Measurements from ENCODE around the gene CWF19L1.
"Not testable (repeated sequence)": the region's sequence is repeated elsewhere in the genome, so short reads cannot be mapped to it uniquely, and the experiment has no call there.

- TF ChIP-seq, protein P1, sequence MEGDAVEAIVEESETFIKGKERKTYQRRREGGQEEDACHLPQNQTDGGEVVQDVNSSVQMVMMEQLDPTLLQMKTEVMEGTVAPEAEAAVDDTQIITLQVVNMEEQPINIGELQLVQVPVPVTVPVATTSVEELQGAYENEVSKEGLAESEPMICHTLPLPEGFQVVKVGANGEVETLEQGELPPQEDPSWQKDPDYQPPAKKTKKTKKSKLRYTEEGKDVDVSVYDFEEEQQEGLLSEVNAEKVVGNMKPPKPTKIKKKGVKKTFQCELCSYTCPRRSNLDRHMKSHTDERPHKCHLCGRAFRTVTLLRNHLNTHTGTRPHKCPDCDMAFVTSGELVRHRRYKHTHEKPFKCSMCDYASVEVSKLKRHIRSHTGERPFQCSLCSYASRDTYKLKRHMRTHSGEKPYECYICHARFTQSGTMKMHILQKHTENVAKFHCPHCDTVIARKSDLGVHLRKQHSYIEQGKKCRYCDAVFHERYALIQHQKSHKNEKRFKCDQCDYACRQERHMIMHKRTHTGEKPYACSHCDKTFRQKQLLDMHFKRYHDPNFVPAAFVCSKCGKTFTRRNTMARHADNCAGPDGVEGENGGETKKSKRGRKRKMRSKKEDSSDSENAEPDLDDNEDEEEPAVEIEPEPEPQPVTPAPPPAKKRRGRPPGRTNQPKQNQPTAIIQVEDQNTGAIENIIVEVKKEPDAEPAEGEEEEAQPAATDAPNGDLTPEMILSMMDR (IDR thresholded peaks at IDR 0.05; ENCODE audit: extremely low read depth in 1 of 2, insufficient read depth in 1 of 2, low read depth in 1 of 2, low read length in 2 of 2), result not testable (repeated sequence)
- not testable (repeated sequence) for TF ChIP-seq JUN (IDR thresholded peaks at IDR 0.05; ENCODE audit: borderline replicate concordance, insufficient read depth, insufficient read length, low read depth)
Measured at GRCh38 chr10:100292300-100292699, 24.9 kb upstream of the CWF19L1 start.

All from endothelial cell of umbilical vein (primary cell).